Activated T-helper 1 cell treated with anti-CD3 and anti-CD28 coated beads, Interleukin-2, amount 50 U/mL, for 16 hours (primary cell): ENCODE measurements around the gene ANKRD2.
"Not testable (repeated sequence)": the region's sequence is repeated elsewhere in the genome, so short reads cannot be mapped to it uniquely, and the experiment has no call there.

Source experiments
- DNase-seq, 2 donors: peaks; one replicate each; pipeline ENCODE4 v3.0.0-alpha.2; 2020; ENCODE audit warnings: low read depth in 1 of 2, low spot score in 1 of 2

ANKRD2 gene, protein sequence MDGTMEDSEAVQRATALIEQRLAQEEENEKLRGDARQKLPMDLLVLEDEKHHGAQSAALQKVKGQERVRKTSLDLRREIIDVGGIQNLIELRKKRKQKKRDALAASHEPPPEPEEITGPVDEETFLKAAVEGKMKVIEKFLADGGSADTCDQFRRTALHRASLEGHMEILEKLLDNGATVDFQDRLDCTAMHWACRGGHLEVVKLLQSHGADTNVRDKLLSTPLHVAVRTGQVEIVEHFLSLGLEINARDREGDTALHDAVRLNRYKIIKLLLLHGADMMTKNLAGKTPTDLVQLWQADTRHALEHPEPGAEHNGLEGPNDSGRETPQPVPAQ

DNA sequence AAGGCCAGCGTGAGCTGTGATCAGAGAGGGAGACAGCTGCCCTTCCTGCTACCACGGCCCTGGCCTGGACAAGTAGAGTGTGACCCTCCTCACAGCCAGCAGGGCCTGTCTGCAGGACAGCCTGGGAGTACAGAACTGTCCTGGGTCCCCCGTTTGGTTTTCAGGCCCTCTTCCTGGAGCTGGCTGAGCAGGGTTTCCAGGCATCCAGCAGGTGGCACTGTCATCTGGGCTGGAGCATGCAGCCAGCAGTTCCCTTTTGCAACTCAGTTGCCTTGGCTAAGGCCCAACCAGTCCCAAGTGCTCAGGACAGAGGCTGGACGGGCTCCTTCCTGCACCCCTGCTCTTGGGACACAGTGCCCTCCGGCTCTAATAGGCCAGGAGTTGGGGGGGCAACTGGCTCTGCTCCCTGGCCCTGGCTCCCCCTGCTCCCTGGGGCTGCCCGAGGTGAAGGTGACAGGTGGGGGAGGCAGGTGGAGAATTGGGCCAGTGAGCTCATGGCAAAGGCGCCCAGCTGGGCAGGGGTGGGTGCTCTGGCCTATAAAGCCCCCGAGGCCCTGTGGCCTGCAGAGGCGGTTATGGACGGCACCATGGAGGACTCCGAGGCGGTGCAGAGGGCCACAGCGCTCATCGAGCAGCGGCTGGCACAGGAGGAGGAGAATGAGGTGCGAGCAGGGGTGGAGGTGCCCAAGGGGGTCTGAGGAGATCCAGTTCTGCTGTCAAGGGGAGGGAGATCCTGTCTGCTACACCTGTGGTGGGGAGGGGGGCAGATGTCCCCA is at the start of gene ANKRD2:
TSS of gene ANKRD2 (plus strand) at position 566 of the 776 bp plus-strand sequence. CDS start at position 576, 10 bp downstream.
- no peak for DNase-seq

DNA sequence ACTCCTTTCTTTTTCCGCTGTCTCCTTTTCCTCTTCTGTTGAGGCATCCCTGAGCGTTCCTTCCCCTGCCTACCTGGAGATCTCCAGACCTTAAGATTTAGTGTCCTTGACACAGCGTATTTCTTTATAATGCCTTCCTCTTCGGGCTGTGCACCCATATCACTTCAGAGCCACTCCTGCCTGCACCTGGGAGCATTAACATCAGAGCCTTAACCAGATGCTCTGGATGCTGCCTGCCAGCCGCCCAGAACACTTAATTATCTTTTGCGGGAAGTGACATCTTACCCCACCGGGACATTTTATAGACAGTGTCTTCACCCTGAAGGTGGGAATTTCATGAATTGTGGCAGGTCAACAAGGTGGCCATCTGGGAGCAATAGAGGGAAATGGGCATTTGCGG is 49.6 kb upstream of the ANKRD2 start:
- no peak for DNase-seq

DNA sequence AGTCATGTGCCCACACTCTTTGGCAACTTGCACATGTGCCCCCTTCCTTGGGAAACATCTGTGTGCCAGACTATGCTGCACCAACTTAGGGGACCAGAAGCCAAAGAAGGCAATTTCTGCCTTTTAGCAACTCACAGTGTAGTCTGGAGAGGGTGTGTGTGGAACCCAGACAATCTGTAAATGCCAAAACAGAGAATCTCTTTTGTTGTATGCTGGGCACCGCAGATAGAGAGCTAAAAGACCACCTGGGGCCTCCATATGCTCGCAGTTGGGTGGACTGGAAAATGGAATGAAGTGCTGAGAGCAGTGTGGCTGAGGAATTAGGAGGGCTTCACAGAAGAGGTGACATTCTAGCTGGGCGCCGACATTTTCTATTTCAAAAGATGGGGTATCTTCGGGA is 47.5 kb upstream of the ANKRD2 start:
- DNase-seq: no peak

DNA sequence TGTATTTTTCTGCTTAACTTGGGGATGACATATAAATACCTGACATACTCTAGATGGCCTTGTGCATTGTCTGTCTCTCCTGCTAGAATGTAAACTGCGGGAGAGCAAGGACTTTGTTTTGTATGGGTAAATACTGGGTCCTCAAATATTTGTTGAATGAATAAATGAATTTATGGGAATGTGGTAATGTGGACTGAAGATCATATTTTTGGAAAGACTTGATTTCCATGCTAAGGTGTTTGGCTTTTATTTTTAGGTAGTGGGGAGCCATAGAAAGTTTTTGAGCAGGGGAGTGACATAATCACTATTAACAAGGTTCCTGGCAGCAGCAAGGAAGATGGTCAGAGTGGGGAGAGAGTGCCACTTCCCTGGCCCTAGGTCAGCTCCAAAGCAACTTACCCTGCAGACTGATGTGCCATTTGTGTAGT is 46.9 kb upstream of the ANKRD2 start:
- no peak for DNase-seq

DNA sequence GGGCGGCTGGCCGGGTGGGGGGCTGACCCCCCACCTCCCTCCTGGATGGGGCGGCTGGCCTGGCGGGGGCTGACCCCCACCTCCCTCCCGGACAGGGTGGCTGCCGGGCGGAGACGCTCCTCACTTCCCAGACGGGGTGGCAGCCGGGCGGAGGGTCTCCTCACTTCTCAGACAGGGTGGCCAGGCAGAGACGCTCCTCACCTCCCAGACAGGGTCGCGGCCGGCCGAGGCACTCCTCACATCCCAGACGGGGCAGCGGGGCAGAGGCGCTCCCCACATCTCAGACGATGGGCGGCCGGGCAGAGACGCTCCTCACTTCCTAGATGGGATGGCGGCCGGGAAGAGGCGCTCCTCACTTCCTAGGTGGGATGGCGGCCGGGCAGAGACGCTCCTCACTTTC is 43.7 kb upstream of the ANKRD2 start:
- not testable (repeated sequence) for DNase-seq

GRCh38 chr10:97529685-97530465 is 42.7 kb upstream of the ANKRD2 start:
- no peak for DNase-seq

DNA sequence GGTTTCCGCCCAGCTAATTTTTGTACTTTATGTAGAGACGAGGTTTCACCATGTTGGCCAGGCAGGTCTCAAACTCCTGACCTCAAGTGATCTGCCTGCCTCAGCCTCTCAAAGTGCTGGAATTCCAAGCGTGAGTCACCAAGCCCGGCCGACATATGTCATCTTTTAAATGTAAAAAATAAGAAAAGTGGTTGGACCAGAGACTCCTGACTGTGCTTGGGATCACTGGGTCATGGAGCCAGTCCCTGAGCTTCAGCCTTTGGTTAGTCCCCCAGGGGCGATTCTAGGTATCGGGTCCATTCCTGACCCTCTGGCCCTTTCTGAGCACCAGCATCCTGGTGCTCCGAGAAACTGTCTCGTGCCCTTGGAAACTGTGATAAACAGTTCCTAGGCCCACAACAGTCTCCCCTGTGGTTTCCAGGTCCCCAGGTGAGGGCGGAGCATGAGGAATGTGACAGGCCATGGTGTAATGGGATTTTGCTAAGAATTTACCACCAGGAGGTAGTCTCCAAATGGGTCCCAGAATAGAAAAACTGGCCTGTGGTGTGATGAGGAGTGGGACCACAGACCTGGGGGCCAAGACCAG is 41.1 kb upstream of the ANKRD2 start:
- no peak for DNase-seq

DNA sequence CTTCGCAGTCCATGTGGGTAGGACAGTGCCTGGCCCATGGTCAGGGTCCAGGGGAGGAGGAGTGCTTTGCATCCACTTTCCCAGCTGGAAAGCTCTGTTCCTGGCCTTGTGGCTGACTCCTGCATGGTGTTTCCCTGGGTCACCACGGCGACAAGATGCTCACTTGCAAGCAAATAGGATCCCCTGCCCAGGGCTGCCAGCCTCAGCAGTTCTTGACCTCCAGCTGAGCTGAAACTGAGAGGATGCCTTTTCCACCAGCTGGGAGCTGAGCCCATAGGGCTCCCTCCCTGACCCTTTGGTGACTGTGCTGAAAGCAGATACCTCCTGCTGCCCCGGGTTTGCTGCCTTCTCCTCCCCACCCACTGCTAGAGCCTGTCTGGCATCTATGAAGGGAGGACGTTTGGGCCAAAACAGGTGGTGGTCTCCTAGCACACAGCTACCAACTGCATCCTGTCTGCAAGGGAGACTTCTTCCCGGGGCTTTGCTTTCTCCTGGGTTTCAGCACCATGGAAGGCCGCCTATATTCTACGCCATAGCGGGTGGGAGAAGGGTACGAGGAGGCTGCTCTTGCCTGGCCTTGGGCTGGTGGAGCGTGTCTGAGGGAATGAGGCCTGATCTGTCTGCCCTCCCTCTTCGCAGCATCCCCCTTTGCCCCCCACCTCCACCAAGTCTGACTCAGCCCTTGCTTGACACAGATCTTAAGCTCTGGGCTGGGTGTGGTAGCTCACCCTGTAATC is 39.5 kb upstream of the ANKRD2 start:
- DNase-seq: no peak

- DNase-seq: no peak
These were observed 38.7 kb upstream of the ANKRD2 start for GRCh38 chr10:97533888-97534287.

DNA sequence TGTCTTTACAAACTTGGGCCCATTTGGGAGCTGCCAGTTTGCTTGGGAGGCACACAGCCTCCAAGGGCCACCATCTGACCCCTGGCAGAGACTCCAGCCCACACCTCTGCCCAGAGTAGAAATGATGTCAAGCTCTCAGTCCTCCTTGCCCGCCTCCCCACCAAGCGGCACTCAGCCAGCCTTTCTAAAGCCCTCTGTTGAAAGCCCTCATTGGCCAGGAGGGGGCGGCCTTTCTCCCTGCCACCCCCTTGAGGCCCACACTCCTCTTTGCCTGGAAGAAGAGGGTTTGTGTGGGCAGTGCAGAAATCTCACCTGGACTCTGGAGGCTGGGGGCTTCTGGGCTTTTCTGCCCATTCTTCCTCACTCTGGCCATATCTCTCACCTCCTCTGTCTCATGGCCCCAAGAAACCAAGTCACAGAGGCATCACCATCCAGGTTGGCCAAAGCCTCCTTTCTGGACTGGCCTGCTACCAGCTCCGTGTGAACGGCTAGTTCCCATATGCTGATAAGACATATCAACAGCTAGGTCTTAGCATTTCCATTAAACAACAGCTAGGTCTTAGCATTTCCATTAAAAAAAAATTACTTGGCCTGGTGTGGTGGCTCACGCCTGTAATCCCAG is 37.7 kb upstream of the ANKRD2 start:
- peak in 1 of 2 donors; percentile 9 for DNase-seq

DNA sequence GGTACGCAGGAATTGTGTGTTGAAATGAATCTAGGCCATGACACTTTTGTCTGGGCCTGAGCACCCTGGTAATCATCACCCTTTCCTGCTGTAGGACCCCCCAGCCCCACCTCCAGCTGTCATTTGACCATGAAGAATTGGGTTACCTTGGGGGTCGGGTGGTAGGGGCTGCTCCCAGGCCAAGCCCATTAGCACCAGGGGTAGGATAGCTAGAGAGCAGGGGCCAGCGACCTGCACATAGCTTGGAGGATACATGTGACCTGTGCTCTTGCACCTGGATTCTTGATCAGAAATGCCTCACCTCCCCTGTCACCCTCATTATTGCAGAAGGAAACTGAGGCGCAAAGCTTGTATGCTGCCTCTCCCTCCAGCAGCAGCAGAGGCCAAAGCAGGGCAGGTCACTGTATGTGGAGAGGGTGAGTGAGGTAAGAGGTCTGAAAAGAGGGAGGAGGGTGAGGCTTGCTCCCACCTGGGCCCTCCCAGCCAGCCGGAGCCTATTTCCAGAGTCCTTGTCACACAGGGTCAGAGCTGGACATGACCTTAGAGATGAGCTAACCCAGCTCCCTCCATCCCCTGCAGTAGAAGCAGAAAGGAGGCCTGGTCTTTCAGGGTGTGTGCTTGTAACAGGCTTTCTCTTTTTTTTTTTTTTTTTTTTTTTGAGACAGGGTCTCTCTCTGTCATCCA is 35.3 kb upstream of the ANKRD2 start:
- DNase-seq: no peak

- no peak for DNase-seq
These were observed 34.2 kb upstream of the ANKRD2 start for GRCh38 chr10:97538411-97538810.

GRCh38 chr10:97538839-97539238 is 33.7 kb upstream of the ANKRD2 start:
- no peak for DNase-seq

DNA sequence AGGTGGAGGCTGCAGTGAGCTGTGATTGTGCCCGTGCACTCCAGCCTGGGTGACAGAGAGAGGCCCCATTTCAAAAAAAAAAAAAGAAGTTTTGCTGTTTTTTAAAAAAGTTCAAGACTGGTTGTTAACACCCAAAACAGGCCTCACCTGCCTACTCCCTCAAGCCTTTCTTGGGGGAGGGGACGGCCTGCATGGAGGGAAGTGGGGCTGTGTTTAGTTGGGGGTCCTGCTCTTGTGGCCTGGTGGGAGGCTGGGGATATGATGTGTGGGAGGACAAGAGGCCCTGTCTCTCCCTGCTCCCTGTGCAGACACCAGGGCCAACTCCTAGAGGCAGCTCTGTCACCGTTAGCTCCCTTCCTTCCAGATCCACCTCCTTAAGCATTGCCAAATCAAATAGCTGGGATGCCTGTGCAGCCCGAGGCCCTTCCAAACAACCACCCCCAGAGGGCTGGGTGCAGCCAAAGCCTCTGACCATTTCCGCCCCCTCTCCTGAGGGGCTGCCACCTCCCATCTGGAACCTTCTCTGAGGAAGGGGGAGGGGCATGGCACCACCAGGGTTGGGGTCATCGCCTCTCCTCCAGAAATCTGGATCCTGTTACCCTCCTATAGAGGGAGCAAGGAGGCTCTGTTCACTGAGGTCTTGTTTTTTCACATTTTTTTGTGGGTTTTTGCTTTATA is 32.9 kb upstream of the ANKRD2 start:
- no peak for DNase-seq

- DNase-seq: no peak
These were observed 31.7 kb upstream of the ANKRD2 start for GRCh38 chr10:97540669-97541500.

- no peak for DNase-seq
These were observed 30.2 kb upstream of the ANKRD2 start for GRCh38 chr10:97542169-97543024.

- peak in 1 of 2 donors; percentile 13 for DNase-seq
These were observed 29.5 kb upstream of the ANKRD2 start for GRCh38 chr10:97543025-97543546.
